Measurements from ENCODE around the gene PPP5C. TPM values are rescaled to one million over a fixed set of nuclear protein-coding genes. Genes with fewer than 3 reads are reported as not detected.

The PPP5C gene
- total RNA-seq, 1 experiment from 2014 or later: 58.1 TPM

- Histone ChIP-seq H3K9me3 (ENCODE audit: control insufficient read depth, insufficient read depth, low read depth, low read length) (no peaks in the 10 kb centered on the region), H3K4me1 (ENCODE audit: control insufficient read depth, insufficient read depth, low read length) (peaks cover 3% of the 10 kb centered on the region; the same call in 1 of the 2 replicates), H3K36me3 (ENCODE audit: control insufficient read depth, insufficient read depth, low read length) (no peaks in the 10 kb centered on the region), H3K27ac (ENCODE audit: low read length) (no peak overlapping the region), H3K27me3 (ENCODE audit: control insufficient read depth, insufficient read depth, low read length) (no peaks in the 10 kb centered on the region), H3K4me3 (ENCODE audit: low read depth in 2 of 2, low read length in 2 of 2) (no peak overlapping the region)
- TF ChIP-seq SIN3A (IDR thresholded peaks at IDR 0.05; ENCODE audit: borderline replicate concordance, insufficient read depth, low read depth, low read length) (no peak), CTCF (IDR thresholded peaks at IDR 0.05) (no peak), TCF7L2 (IDR thresholded peaks at IDR 0.05; ENCODE audit: low read depth, low read length) (no peak), REST (IDR thresholded peaks at IDR 0.05; ENCODE audit: insufficient read depth in 1 of 2, low read depth in 2 of 2, low read length in 1 of 2) (no peak), POLR2AphosphoS5 (IDR thresholded peaks at IDR 0.05; ENCODE audit: low read depth, low read length) (no peak)
- no TSS peak for BruUV-seq (replicated peaks)
- in situ Hi-C loops (cut with HindIII; ENCODE audit: low pct_unique_long_range_greater_than_20kb, low sequenced_read_pairs) (no loop called here), intact Hi-C loops (cut with micrococcal nuclease; ENCODE audit: unreplicated experiment) (no loop called here)
- ChIA-PET POLR2A (no interaction called here), CTCF (no interaction called here)
- ATAC-seq (no peak), DNase-seq (ENCODE audit: low read depth, low spot score) (no peak)
Measured at GRCh38 chr19:46350029-46350757, 3.3 kb downstream of the PPP5C start.

- H3K27me3 ChIP-seq (ENCODE audit: control insufficient read depth, insufficient read depth, low read length): no peaks in the 10 kb centered on the region
- POLR2A ChIA-PET: no interaction called here
- intact Hi-C loops (cut with micrococcal nuclease; ENCODE audit: unreplicated experiment): no loop called here
- CTCF ChIA-PET: no interaction called here
- in situ Hi-C loops (cut with HindIII; ENCODE audit: low pct_unique_long_range_greater_than_20kb, low sequenced_read_pairs): no loop called here
- ATAC-seq (no peak), DNase-seq (ENCODE audit: low read depth, low spot score) (no peak)
- no peak overlapping the region for H3K4me3 ChIP-seq (ENCODE audit: low read depth in 2 of 2, low read length in 2 of 2)
- H3K27ac ChIP-seq (ENCODE audit: low read length): no peak overlapping the region
- no peaks in the 10 kb centered on the region for H3K9me3 ChIP-seq (ENCODE audit: control insufficient read depth, insufficient read depth, low read depth, low read length)
- no TSS peak for BruUV-seq (replicated peaks)
- TF ChIP-seq SIN3A (IDR thresholded peaks at IDR 0.05; ENCODE audit: borderline replicate concordance, insufficient read depth, low read depth, low read length): no peak
- TF ChIP-seq REST (IDR thresholded peaks at IDR 0.05; ENCODE audit: insufficient read depth in 1 of 2, low read depth in 2 of 2, low read length in 1 of 2): no peak
- TF ChIP-seq TCF7L2 (IDR thresholded peaks at IDR 0.05; ENCODE audit: low read depth, low read length): no peak
- no peak for TF ChIP-seq POLR2AphosphoS5 (IDR thresholded peaks at IDR 0.05; ENCODE audit: low read depth, low read length)
- TF ChIP-seq CTCF (IDR thresholded peaks at IDR 0.05): no peak
- H3K36me3 ChIP-seq (ENCODE audit: control insufficient read depth, insufficient read depth, low read length): no peaks in the 10 kb centered on the region
- peaks cover 3% of the 10 kb centered on the region; the same call in 1 of the 2 replicates for H3K4me1 ChIP-seq (ENCODE audit: control insufficient read depth, insufficient read depth, low read length)
Measured at GRCh38 chr19:46350758-46351159, 3.9 kb downstream of the PPP5C start.

Data from Panc1 (cell line).